IMR-90 (cell line): ENCODE measurements around the gene NDUFAB1. TPM values are rescaled to one million over a fixed set of nuclear protein-coding genes. Genes with fewer than 3 reads are reported as not detected.
"Not testable (repeated sequence)": the region's sequence is repeated elsewhere in the genome, so short reads cannot be mapped to it uniquely, and the experiment has no call there.

Experiments used
- ATAC-seq: fragments of 200-7000 bp; cut with Tn5 transposase; 2 replicates; pipeline ENCODE4 v1.9.1; 2020; ENCODE audit warnings: low read depth, mild to moderate bottlenecking, moderate library complexity
- BruUV-seq: library from RNA; stranded (reverse); fragments of 400-500 nt; replicated peaks from 2 replicates; lab custom pipeline; 2021; lab: Mats Ljungman, UMichigan
- CTCF ChIA-PET: fragments of 300-600 bp; formaldehyde crosslinking; extraction: SDS; loops from one replicate; lab custom pipeline; 2021; ENCODE audit warnings: antibody characterized with exemption; lab: Yijun Ruan, JAX
- POLR2A ChIA-PET: fragments of 300-600 bp; sonication (Branson Sonifier 250); formaldehyde crosslinking; loops from one replicate; lab custom pipeline; 2022; ENCODE audit warnings: antibody characterized with exemption; ENCODE audit not compliant: unreplicated experiment; lab: Charles Lee
- DNase-seq: peaks from one replicate; pipeline ENCODE4 v3.0.0; 2013
- H2AFZ ChIP-seq: replicated peaks from 2 replicates; pipeline ENCODE3; 2013; ENCODE audit warnings: low read length, mild to moderate bottlenecking; ENCODE audit not compliant: poor library complexity
- H2AK5ac ChIP-seq: 2 replicates; pipeline ENCODE4 v1.6.1; 2013; ENCODE audit warnings: low read depth, low read length, inconsistent platforms
- H2AK9ac ChIP-seq: replicated peaks from 2 replicates; pipeline ENCODE3; 2013; ENCODE audit warnings: mild to moderate bottlenecking, low read depth, low read length, moderate library complexity; ENCODE audit not compliant: poor library complexity
- H2BK120ac ChIP-seq: 2 replicates; pipeline ENCODE4 v1.6.1; 2013; ENCODE audit warnings: low read depth, low read length, inconsistent platforms
- H2BK15ac ChIP-seq: 3 replicates; pipeline ENCODE4 v1.6.1; 2013; ENCODE audit warnings: low read depth, low read length, inconsistent platforms
- H2BK20ac ChIP-seq: 2 replicates; pipeline ENCODE4 v1.6.1; 2013; ENCODE audit warnings: low read depth, mild to moderate bottlenecking, inconsistent platforms, low read length, moderate library complexity
- H2BK5ac ChIP-seq: 2 replicates; pipeline ENCODE4 v1.6.1; 2013; ENCODE audit warnings: mild to moderate bottlenecking, low read depth, low read length, inconsistent platforms; ENCODE audit not compliant: poor library complexity, severe bottlenecking
- H3K14ac ChIP-seq: replicated peaks from 2 replicates; pipeline ENCODE4 v1.6.1; 2013; ENCODE audit warnings: low read depth, low read length, inconsistent platforms
- H3K18ac ChIP-seq: 2 replicates; pipeline ENCODE4 v1.6.1; 2013; ENCODE audit warnings: low read depth, low read length, control low read depth
- H3K23ac ChIP-seq: 2 replicates; pipeline ENCODE4 v1.6.1; 2013; ENCODE audit warnings: low read depth, low read length, inconsistent platforms
- H3K27ac ChIP-seq: 2 replicates; pipeline ENCODE4 v1.5.1; 2013; ENCODE audit warnings: mild to moderate bottlenecking, control low read depth, low read length; ENCODE audit not compliant: insufficient read depth
- H3K27me3 ChIP-seq: 2 replicates; pipeline ENCODE4 v1.6.1; 2013; ENCODE audit warnings: low read length; ENCODE audit not compliant: control insufficient read depth, insufficient read depth
- H3K36me3 ChIP-seq: 2 replicates; pipeline ENCODE4 v1.6.1; 2013; ENCODE audit warnings: low read length, mixed read lengths; ENCODE audit not compliant: control insufficient read depth, insufficient read depth
- H3K4ac ChIP-seq: 2 replicates; pipeline ENCODE4 v1.6.1; 2013; ENCODE audit warnings: low read depth, low read length, inconsistent platforms
- H3K4me1 ChIP-seq: 2 replicates; pipeline ENCODE4 v1.6.1; 2013; ENCODE audit warnings: low read length, mixed read lengths; ENCODE audit not compliant: control insufficient read depth, insufficient read depth
- H3K4me2 ChIP-seq: 2 replicates; pipeline ENCODE4 v1.6.1; 2013; ENCODE audit warnings: low read depth, mild to moderate bottlenecking, control low read depth, low read length, moderate library complexity
- H3K4me3 ChIP-seq: 2 replicates; pipeline ENCODE4 v1.5.1; 2013; ENCODE audit warnings: low read depth, mild to moderate bottlenecking, control low read depth, low read length, moderate library complexity; ENCODE audit not compliant: insufficient read depth
- H3K56ac ChIP-seq: 2 replicates; pipeline ENCODE4 v1.6.1; 2013; ENCODE audit warnings: low read length, inconsistent platforms; ENCODE audit not compliant: insufficient read depth; ENCODE audit errors: extremely low read depth
- H3K79me1 ChIP-seq, 2 experiments: 2 replicates each; pipeline ENCODE4 v1.6.1; 2013; ENCODE audit warnings: low read length in 2 of 2, inconsistent platforms in 1 of 2, low read depth in 1 of 2
- H3K9ac ChIP-seq: 2 replicates; pipeline ENCODE4 v1.6.1; 2013; ENCODE audit warnings: low read depth, low read length, control low read depth
- H3K9me1 ChIP-seq: 2 replicates; pipeline ENCODE4 v1.6.1; 2013; ENCODE audit warnings: low read length, inconsistent platforms; ENCODE audit not compliant: insufficient read depth
- H3K9me3 ChIP-seq: 2 replicates; pipeline ENCODE4 v1.6.1; 2013; ENCODE audit warnings: low read length; ENCODE audit not compliant: control insufficient read depth, insufficient read depth
- H4K20me1 ChIP-seq: 2 replicates; pipeline ENCODE4 v1.6.1; 2013; ENCODE audit warnings: low read length, inconsistent platforms; ENCODE audit not compliant: insufficient read depth
- H4K5ac ChIP-seq: 2 replicates; pipeline ENCODE4 v1.6.1; 2013; ENCODE audit warnings: mild to moderate bottlenecking, low read depth, low read length, control low read depth
- H4K8ac ChIP-seq, 2 experiments: 2 replicates each; pipeline ENCODE4 v1.6.1; 2013; ENCODE audit warnings: low read depth in 2 of 2, low read length in 2 of 2, control low read depth in 1 of 2, inconsistent platforms in 1 of 2
- H4K91ac ChIP-seq: 2 replicates; pipeline ENCODE4 v1.6.1; 2013; ENCODE audit warnings: low read depth, low read length, inconsistent platforms; ENCODE audit not compliant: insufficient read depth
- WGBS, 2 experiments: methylation state at CpG; one replicate each; pipeline versions ENCODE4 v1.1.5 to v1.1.7; 2013; ENCODE audit warnings: missing lambda C conversion rate in 2 of 2; ENCODE audit not compliant: insufficient read length in 1 of 2; ENCODE audit errors: extremely low coverage in 2 of 2; 5-methylcytosine and 5-hydroxymethylcytosine counted together
- dilution Hi-C: fragments of 300-500 bp; cut with HindIII; formaldehyde crosslinking; loops from one replicate; pipeline ENCODE4 v1.14.3; 2018; ENCODE audit warnings: low sequenced_read_pairs; ENCODE audit not compliant: unreplicated experiment
- in situ Hi-C: fragments of 300-500 bp; cut with MboI; formaldehyde crosslinking; loops from 3 replicates; pipeline ENCODE4 v1.14.3; 2019; ENCODE audit warnings: low sequenced_read_pairs, inconsistent platforms, mixed read lengths
- intact Hi-C: fragments of 100-400 bp; cut with micrococcal nuclease; formaldehyde crosslinking; loops from 2 replicates; pipeline ENCODE4 v1.10.0; 2022
- polyA plus RNA-seq, 3 experiments: library from polyadenylated mRNA; depleted of rRNA; stranded (reverse); fragments of >200 nt; gene quantifications; 2 replicates each; pipeline ENCODE4 v1.2.3, GENCODE V29; 2012; ENCODE audit warnings: low replicate concordance in 1 of 3
- total RNA-seq: library from RNA; depleted of rRNA; stranded (reverse); fragments of >200 nt; gene quantifications from 2 replicates; pipeline ENCODE4 v1.2.3, GENCODE V29; 2012

Gene NDUFAB1
- total and polyA plus RNA-seq, 2 of the 4 experiments (the other 2 are of a cell fraction): 117 to 146 TPM

GRCh38 chr16:23610905-23611304 lies 14.8 kb upstream of the NDUFAB1 start:
- H2BK5ac ChIP-seq, H3K9me1 ChIP-seq, H4K5ac ChIP-seq, H4K20me1 ChIP-seq, H3K4me1 ChIP-seq, H3K4me2 ChIP-seq, H3K4ac ChIP-seq, DNase-seq, H2AK9ac ChIP-seq, dilution Hi-C loops, H3K79me1 ChIP-seq, H4K8ac ChIP-seq, H2BK15ac ChIP-seq, CTCF ChIA-PET, POLR2A ChIA-PET, H4K91ac ChIP-seq, H2BK120ac ChIP-seq, H3K23ac ChIP-seq, H2AK5ac ChIP-seq, H3K9ac ChIP-seq, ATAC-seq, H3K9me3 ChIP-seq, BruUV-seq, H3K27me3 ChIP-seq, H3K4me3 ChIP-seq, intact Hi-C loops, H2AFZ ChIP-seq, H3K14ac ChIP-seq, in situ Hi-C loops, H2BK20ac ChIP-seq, H3K18ac ChIP-seq, H3K27ac ChIP-seq, H3K56ac ChIP-seq: not testable (repeated sequence)
- no CpG with 5 or more reads among the region's 6 CpGs for WGBS, 2 experiments
- H3K36me3 ChIP-seq: peaks cover 22% of the 10 kb centered on the region
